ENCODE measurements around the gene IVD. TPM values are rescaled to one million over a fixed set of nuclear protein-coding genes. Genes with fewer than 3 reads are reported as not detected.

Gene IVD
- total and polyA plus RNA-seq, 2 of the 8 experiments (the other 6 are each of a cell fraction or from before 2014, with no cell fraction given), result 55.2 to 78.8 TPM

DNA sequence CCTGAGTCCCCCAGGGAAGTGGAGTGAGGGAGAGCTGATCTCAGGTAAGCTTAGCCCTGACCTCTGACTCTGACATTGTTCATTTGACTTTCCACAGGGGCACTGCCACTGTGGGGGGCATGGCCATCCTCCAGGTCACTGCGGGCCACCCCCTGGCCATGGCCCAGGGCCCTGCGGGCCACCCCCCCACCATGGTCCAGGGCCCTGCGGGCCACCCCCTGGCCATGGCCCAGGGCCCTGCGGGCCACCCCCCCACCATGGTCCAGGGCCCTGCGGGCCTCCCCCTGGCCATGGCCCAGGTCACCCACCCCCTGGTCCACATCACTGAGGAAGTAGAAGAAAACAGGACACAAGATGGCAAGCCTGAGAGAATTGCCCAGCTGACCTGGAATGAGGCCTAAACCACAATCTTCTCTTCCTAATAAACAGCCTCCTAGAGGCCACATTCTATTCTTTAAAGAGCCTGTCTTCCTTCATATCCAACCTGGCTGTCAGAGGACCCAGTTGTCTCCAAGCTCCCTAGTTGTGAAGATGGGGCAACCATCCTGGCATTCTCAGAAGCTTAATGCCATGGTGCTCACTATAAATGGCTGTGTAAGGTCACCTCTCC, 49.5 kb upstream of the IVD start (continued):
- TF ChIP-seq HDAC2 (IDR thresholded peaks at IDR 0.05; ENCODE audit: borderline replicate concordance in 1 of 2, low read depth in 2 of 2, low read length in 2 of 2) (no peak), SP4 (IDR thresholded peaks at IDR 0.05; ENCODE audit: low read length) (no peak), MAFK (IDR thresholded peaks at IDR 0.05; ENCODE audit: low read depth, low read length) (no peak), NRF1 (IDR thresholded peaks at IDR 0.05; ENCODE audit: low read depth, low read length) (no peak), SIRT6 (IDR thresholded peaks at IDR 0.05; ENCODE audit: low read length) (no peak), POLR2A (IDR thresholded peaks at IDR 0.05; ENCODE audit: control extremely low read depth in 1 of 2, low read depth in 2 of 2, low read length in 2 of 2) (no peak), TAF7 (optimal IDR thresholded peaks at IDR 0.05; ENCODE audit: borderline replicate concordance, low read depth, low read length) (no peak)
- TF ChIP-seq, protein P1, sequence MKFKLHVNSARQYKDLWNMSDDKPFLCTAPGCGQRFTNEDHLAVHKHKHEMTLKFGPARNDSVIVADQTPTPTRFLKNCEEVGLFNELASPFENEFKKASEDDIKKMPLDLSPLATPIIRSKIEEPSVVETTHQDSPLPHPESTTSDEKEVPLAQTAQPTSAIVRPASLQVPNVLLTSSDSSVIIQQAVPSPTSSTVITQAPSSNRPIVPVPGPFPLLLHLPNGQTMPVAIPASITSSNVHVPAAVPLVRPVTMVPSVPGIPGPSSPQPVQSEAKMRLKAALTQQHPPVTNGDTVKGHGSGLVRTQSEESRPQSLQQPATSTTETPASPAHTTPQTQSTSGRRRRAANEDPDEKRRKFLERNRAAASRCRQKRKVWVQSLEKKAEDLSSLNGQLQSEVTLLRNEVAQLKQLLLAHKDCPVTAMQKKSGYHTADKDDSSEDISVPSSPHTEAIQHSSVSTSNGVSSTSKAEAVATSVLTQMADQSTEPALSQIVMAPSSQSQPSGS (IDR thresholded peaks at IDR 0.05; ENCODE audit: low read length), result no peak
